BE2C (cell line): ENCODE results near the gene CWC27.

Experiments
- DNase-seq: peaks from one replicate; pipeline ENCODE4 v3.0.0-alpha.2; 2020
- H3K27me3 ChIP-seq: fragments of 250-450 bp; sonication (Bioruptor Pico); 2 replicates; pipeline ENCODE4 v1.5.1; 2020; ENCODE audit warnings: mild to moderate bottlenecking
- H3K36me3 ChIP-seq: fragments of 250-450 bp; sonication (Bioruptor Pico); 2 replicates; pipeline ENCODE4 v1.5.1; 2020; ENCODE audit warnings: mild to moderate bottlenecking
- H3K4me1 ChIP-seq: fragments of 250-450 bp; sonication (Bioruptor Pico); 2 replicates; pipeline ENCODE4 v1.5.1; 2020
- H3K4me3 ChIP-seq: 2 replicates; pipeline ENCODE4 v1.5.1; 2011; ENCODE audit warnings: low read depth, low read length
- H3K9me3 ChIP-seq: fragments of 250-450 bp; sonication (Bioruptor Pico); 2 replicates; pipeline ENCODE4 v1.5.1; 2020
- CTCF ChIP-seq: IDR thresholded peaks from 2 replicates; pipeline ENCODE4 v1.5.1; 2012; ENCODE audit warnings: mild to moderate bottlenecking, low read depth, low read length

The CWC27 gene

GRCh38 chr5:65029178-65029577 is 260.4 kb downstream of the CWC27 start:
- Histone ChIP-seq H3K36me3 (no peaks in the 10 kb centered on the region), H3K27me3 (no peaks in the 10 kb centered on the region), H3K9me3 (no peaks in the 10 kb centered on the region), H3K4me3 (no peak overlapping the region), H3K4me1 (no peaks in the 10 kb centered on the region)
- DNase-seq: no peak
- TF ChIP-seq CTCF: no peak

GRCh38 chr5:65030056-65030455 is 261.3 kb downstream of the CWC27 start:
- H3K4me1 ChIP-seq: peaks cover 4% of the 10 kb centered on the region; the same call in 1 of the 2 replicates

GRCh38 chr5:65032250-65032649 is 263.5 kb downstream of the CWC27 start:
- TF ChIP-seq CTCF: no peak
- Histone ChIP-seq H3K27me3 (no peaks in the 10 kb centered on the region), H3K4me3 (no peak overlapping the region), H3K9me3 (no peaks in the 10 kb centered on the region), H3K36me3 (no peaks in the 10 kb centered on the region), H3K4me1 (peaks cover 5% of the 10 kb centered on the region; the same call in 1 of the 2 replicates)
- DNase-seq: no peak

More at GRCh38 chr5:65030056-65030455, 261.3 kb downstream of the CWC27 start:
- no peaks in the 10 kb centered on the region for H3K9me3 ChIP-seq
- TF ChIP-seq CTCF: no peak
- H3K36me3 ChIP-seq: no peaks in the 10 kb centered on the region
- H3K27me3 ChIP-seq: no peaks in the 10 kb centered on the region
- H3K4me3 ChIP-seq: no peak overlapping the region
- no peak for DNase-seq

- H3K36me3 ChIP-seq: no peaks in the 10 kb centered on the region
- peaks cover 5% of the 10 kb centered on the region; the same call in 1 of the 2 replicates for H3K4me1 ChIP-seq
- no peaks in the 10 kb centered on the region for H3K9me3 ChIP-seq
- TF ChIP-seq CTCF: no peak
- no peak overlapping the region for H3K4me3 ChIP-seq
- no peak for DNase-seq
- no peaks in the 10 kb centered on the region for H3K27me3 ChIP-seq
Measured at GRCh38 chr5:65034029-65034812, 265.5 kb downstream of the CWC27 start.

GRCh38 chr5:65034813-65035209 is 266.1 kb downstream of the CWC27 start:
- no peak for TF ChIP-seq CTCF
- Histone ChIP-seq H3K36me3 (no peaks in the 10 kb centered on the region), H3K9me3 (no peaks in the 10 kb centered on the region), H3K4me1 (peaks cover 5% of the 10 kb centered on the region; the same call in 1 of the 2 replicates), H3K27me3 (no peaks in the 10 kb centered on the region), H3K4me3 (peak overlapping the region; percentile 69)
- peak; percentile 49 for DNase-seq
